ENCODE data around the gene TMED6.

TMED6 gene

DNA sequence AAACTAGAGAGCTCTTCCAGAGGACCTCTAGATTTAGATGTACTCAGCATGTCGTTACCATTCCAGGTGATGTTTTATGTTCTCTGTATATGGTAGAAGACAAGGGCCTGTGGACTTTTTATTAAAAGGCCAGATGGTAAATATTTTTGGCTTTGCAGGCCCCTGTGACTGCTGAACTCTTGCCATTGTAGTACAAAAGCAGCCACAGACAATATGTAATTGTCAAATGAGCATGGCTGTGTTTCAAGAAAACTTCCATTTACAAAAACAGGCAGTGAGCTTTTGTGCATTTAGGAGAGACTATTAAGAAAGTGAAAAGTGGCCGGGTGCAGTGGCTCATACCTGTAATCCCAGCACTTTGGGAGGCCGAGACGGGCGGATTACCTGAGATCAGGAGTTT, 7.4 kb downstream of the TMED6 start:
- H3K4me3 ChIP-seq (replicated peaks; ENCODE audit: low read depth, low read length): no peak overlapping the region
- TF ChIP-seq, protein P1, sequence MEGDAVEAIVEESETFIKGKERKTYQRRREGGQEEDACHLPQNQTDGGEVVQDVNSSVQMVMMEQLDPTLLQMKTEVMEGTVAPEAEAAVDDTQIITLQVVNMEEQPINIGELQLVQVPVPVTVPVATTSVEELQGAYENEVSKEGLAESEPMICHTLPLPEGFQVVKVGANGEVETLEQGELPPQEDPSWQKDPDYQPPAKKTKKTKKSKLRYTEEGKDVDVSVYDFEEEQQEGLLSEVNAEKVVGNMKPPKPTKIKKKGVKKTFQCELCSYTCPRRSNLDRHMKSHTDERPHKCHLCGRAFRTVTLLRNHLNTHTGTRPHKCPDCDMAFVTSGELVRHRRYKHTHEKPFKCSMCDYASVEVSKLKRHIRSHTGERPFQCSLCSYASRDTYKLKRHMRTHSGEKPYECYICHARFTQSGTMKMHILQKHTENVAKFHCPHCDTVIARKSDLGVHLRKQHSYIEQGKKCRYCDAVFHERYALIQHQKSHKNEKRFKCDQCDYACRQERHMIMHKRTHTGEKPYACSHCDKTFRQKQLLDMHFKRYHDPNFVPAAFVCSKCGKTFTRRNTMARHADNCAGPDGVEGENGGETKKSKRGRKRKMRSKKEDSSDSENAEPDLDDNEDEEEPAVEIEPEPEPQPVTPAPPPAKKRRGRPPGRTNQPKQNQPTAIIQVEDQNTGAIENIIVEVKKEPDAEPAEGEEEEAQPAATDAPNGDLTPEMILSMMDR (IDR thresholded peaks at IDR 0.05; ENCODE audit: low read length, missing control alignments): no peak
- DNase-seq (ENCODE audit: low read depth): no peak

DNA sequence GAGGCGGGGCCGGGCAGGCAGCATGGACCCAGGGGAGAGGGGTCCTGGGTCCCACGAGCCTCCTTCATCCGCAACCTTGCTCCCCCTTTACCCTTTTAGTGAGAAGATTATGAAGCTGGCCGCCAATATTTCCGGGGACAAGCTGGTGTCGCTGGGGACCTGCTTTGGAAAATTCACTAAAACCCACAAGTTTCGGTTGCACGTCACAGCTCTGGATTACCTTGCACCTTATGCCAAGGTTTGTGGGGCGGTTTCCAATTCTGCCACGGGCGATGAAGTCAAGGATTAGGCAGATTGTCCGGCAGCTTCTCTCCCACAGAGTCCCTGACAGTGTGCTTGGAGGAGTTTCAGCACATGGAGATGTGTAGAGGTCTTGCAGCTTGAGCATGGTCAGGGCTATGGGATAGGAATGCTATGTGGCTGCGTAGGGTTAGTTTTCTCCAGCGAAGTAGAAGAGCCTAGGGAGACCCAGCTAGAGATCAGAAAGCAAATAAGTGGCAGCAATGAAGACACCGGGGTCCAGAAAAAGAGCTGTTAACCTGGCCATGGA, 11.4 kb downstream of the TMED6 start:
- peak; percentile 16 for DNase-seq (ENCODE audit: low read depth)
- TF ChIP-seq, protein P1 (IDR thresholded peaks at IDR 0.05; ENCODE audit: low read length, missing control alignments): no peak
- H3K4me3 ChIP-seq (replicated peaks; ENCODE audit: low read depth, low read length): peak overlapping the region; percentile 97

DNA sequence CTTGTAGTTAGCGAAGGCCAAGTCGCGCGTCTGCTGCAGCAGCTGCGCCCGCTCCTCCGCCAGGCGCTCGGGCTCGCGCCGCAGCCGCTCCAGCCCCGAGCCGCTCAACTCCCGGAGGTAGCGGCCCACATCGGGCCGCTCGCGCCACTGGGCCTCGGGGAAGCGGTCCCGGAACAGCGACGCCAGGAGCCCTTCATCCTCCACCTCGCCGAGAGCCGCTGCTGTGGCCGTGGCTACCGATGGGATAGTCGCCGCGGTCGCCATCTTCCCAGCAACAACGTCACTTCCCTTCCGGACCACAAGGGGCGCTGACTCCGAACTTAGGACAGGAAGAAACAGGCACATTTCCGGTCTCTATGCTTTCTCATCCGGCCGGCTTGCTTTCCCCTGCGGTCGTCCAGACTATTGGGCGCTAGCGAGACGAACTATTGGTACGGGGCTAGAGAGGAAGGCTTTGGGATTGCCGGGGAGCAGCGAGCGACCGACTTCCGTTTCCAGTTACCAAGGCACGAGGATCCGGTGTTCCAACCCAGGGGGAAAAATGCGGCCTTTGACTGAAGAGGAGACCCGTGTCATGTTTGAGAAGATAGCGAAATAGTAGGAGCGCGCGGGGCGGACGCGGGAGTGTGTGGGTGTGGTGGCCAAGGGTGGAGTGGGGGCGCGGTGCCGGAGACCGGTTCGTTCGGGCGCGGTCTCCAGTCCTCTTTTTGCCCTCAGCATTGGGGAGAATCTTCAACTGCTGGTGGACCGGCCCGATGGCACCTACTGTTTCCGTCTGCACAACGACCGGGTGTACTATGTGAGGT, 12.1 kb downstream of the TMED6 start, which contains the start of the genes COG8 and NIP7:
TSS of gene COG8 (minus strand) at position 276 of the 806 bp plus-strand sequence. CDS start at position 264, 12 bp downstream.
TSS of gene NIP7 (plus strand) at position 484 of the 806 bp plus-strand sequence. CDS start at position 542, 58 bp downstream.
- H3K4me3 ChIP-seq (replicated peaks; ENCODE audit: low read depth, low read length): peak within 1 kb of the TSS; percentile 97
- peak; percentile 99 for DNase-seq (ENCODE audit: low read depth)
- TF ChIP-seq, protein P1 (IDR thresholded peaks at IDR 0.05; ENCODE audit: low read length, missing control alignments): peak; percentile 79

DNA sequence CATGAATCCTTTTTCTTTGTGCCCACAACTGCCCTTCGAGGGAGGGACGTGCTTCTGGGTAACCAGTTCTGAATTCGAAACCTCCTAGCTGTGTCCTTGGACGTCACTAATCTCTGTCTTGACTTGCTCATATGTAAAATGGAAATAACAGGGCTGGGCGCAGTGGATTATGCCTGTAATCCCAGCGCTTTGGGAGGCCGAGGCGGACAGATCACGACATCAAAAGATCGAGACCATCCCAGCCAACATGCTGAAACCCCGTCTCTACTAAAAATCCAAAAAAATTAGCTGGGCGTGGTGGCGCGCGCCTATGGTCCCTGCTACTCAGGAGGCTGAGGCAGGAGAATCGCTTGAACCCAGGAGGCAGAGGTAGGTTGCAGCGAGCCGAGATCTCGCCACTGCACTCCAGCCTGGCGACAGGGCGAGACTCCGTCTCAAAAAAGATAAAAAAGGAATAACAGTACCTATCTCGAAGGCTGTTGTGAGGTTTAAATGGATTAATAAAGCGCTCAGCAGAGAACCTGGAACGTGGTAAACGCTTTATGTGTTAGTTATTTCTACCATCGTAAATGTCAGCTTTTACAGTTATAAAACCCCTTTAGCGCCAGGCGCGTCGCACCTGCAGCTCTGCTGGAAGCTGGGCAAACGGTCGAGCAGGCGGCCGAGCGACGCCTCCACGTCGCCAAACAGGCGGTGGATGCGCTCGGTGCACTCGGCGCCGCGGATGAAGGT, 12.9 kb downstream of the TMED6 start:
- TF ChIP-seq, protein P1 (IDR thresholded peaks at IDR 0.05; ENCODE audit: low read length, missing control alignments): no peak
- DNase-seq (ENCODE audit: low read depth): no peak
- peak overlapping the region; percentile 97 for H3K4me3 ChIP-seq (replicated peaks; ENCODE audit: low read depth, low read length)

DNA sequence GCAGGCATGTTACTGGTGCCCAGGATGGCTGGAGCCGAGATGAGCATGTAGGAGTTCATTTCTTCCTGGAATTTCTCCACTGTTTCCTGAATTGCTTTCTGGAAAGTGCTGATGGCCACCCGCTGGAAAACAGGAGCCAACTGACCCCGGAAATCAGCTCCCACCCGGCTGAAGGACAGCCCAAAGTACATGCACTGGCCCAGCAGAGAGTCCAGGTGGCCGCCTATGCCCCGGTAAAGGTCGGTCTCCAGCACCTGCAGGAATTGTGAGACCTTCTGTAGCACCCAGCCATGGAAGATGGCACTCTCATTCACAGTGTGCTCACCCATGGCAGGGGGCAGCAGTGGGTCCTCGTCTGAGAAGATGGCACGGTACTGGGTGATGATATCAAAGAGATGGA, 16.9 kb downstream of the TMED6 start:
- TF ChIP-seq, protein P1 (IDR thresholded peaks at IDR 0.05; ENCODE audit: low read length, missing control alignments): no peak
- DNase-seq (ENCODE audit: low read depth): no peak
- no peak overlapping the region for H3K4me3 ChIP-seq (replicated peaks; ENCODE audit: low read depth, low read length)

DNA sequence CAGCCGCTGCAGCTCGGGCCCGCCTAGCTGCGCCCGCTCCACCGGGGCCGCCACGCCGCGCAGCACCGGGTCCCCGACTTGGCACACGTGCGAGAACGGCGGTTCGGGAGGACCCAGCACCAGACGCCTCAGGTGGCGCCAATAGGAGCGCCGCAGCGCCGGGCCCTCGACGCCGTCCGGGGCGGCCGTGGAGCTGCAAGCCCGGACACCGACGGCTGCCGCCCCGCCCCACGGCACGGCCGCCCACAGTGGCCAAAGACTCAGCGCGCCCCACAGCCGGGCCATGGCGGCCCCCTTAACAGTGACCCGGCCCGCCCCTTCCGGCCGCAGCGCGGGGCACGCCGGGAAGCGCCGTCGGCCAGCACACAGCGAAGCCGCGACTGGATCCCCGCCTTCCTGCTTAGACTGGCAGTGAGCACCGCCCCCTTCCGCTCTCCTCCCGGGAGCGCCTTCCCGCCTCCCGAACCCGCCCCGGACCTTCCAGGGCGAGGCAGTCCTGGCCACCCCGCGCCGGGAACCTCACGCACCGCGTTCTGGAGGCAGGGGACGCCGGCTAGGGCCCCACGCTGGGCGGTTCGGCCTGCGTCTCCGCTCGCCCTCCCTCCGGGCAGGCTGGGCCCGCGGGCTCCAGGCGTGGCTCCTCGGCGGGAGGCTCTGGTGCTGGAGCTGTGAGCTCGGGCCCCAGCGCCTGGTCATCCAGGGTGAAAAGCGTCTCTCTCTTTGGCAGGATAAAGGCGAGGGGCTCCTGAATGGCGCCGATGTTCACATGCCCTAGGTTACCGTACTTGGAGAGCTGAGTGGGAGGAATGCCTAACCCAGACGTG, 21.1 kb downstream of the TMED6 start, which contains the start of gene PDF:
TSS of gene PDF (minus strand) at position 303 of the 824 bp plus-strand sequence. CDS start at position 285, 18 bp downstream.
- peak within 1 kb of the TSS; percentile 69 for H3K4me3 ChIP-seq (replicated peaks; ENCODE audit: low read depth, low read length)
- TF ChIP-seq, protein P1 (IDR thresholded peaks at IDR 0.05; ENCODE audit: low read length, missing control alignments): no peak

More for the DNA sequence above, 21.1 kb downstream of the TMED6 start, which contains the start of gene PDF:
- DNase-seq (ENCODE audit: low read depth): peak; percentile 92
